ENCODE results near the gene CD55. TPM values are rescaled to one million over a fixed set of nuclear protein-coding genes. Genes with fewer than 3 reads are reported as not detected.

The CD55 gene
- total and polyA plus RNA-seq, 2 donors (not counting 1 experiment from before 2014, with no cell fraction given), result 46.1 to 77.7 TPM

- DNase-seq (ENCODE audit: low read depth in 2 of 2), result no peak
- peaks cover 2% of the 10 kb centered on the region for H3K4me1 ChIP-seq (ENCODE audit: control insufficient read depth, extremely low read depth, insufficient read depth, low read length)
- H3K79me2 ChIP-seq (ENCODE audit: control insufficient read depth, insufficient read depth, low read length), result no peaks in the 10 kb centered on the region
- no peak overlapping the region for H3K9ac ChIP-seq (ENCODE audit: insufficient read depth, low read length)
- TF ChIP-seq CTCF (conservative IDR thresholded peaks at IDR 0.05 in 1 of 2, IDR thresholded peaks at IDR 0.05 in 1 of 2; ENCODE audit: low read depth in 1 of 2, low read length in 2 of 2), result no peak
- TF ChIP-seq EZH2 (IDR thresholded peaks at IDR 0.05; ENCODE audit: low read length, missing control alignments), result no peak
- H4K20me1 ChIP-seq (ENCODE audit: control insufficient read depth, extremely low read depth, insufficient read depth, low read length), result no peaks in the 10 kb centered on the region
- no peaks in the 10 kb centered on the region for H3K27me3 ChIP-seq (ENCODE audit: control insufficient read depth, insufficient read depth, low read length)
- no peak overlapping the region for H2AFZ ChIP-seq (ENCODE audit: low read length)
- H3K4me2 ChIP-seq (ENCODE audit: extremely low read depth, insufficient read depth, low read length), result no peak overlapping the region
- H3K4me3 ChIP-seq (replicated peaks in 1 of 4; ENCODE audit: control extremely low read depth in 1 of 4, insufficient read depth in 1 of 4, low read depth in 3 of 4, low read length in 4 of 4), result no peak overlapping the region
- peaks cover 4% of the 10 kb centered on the region for H3K36me3 ChIP-seq (ENCODE audit: control insufficient read depth, insufficient read depth, low read length)
- H3K27ac ChIP-seq (ENCODE audit: insufficient read depth, low read length), result no peak overlapping the region
- no peaks in the 10 kb centered on the region for H3K9me3 ChIP-seq (ENCODE audit: control insufficient read depth, insufficient read depth, low read depth, low read length)
Observed at GRCh38 chr1:207329469-207329868, 8.0 kb downstream of the CD55 start.

- TF ChIP-seq EZH2 (IDR thresholded peaks at IDR 0.05; ENCODE audit: low read length, missing control alignments) (no peak), CTCF (conservative IDR thresholded peaks at IDR 0.05 in 1 of 2, IDR thresholded peaks at IDR 0.05 in 1 of 2; ENCODE audit: low read depth in 1 of 2, low read length in 2 of 2) (no peak)
- no peak for DNase-seq (ENCODE audit: low read depth in 2 of 2)
- H3K79me2 ChIP-seq (ENCODE audit: control insufficient read depth, insufficient read depth, low read length), result no peaks in the 10 kb centered on the region
Observed at GRCh38 chr1:207330011-207330710, 8.7 kb downstream of the CD55 start.

GRCh38 chr1:207331354-207332313, 10.2 kb downstream of the CD55 start:
- H3K4me2 ChIP-seq (ENCODE audit: extremely low read depth, insufficient read depth, low read length), result no peak overlapping the region
- no peak overlapping the region for H3K4me3 ChIP-seq (replicated peaks in 1 of 4; ENCODE audit: control extremely low read depth in 1 of 4, insufficient read depth in 1 of 4, low read depth in 3 of 4, low read length in 4 of 4)
- H3K36me3 ChIP-seq (ENCODE audit: control insufficient read depth, insufficient read depth, low read length), result peaks cover 4% of the 10 kb centered on the region
- TF ChIP-seq EZH2 (IDR thresholded peaks at IDR 0.05; ENCODE audit: low read length, missing control alignments) (no peak), CTCF (conservative IDR thresholded peaks at IDR 0.05 in 1 of 2, IDR thresholded peaks at IDR 0.05 in 1 of 2; ENCODE audit: low read depth in 1 of 2, low read length in 2 of 2) (no peak)
- H3K4me1 ChIP-seq (ENCODE audit: control insufficient read depth, extremely low read depth, insufficient read depth, low read length), result peaks cover 2% of the 10 kb centered on the region
- H4K20me1 ChIP-seq (ENCODE audit: control insufficient read depth, extremely low read depth, insufficient read depth, low read length), result no peaks in the 10 kb centered on the region
- H2AFZ ChIP-seq (ENCODE audit: low read length), result no peak overlapping the region
- H3K9ac ChIP-seq (ENCODE audit: insufficient read depth, low read length), result no peak overlapping the region
- no peak overlapping the region for H3K27ac ChIP-seq (ENCODE audit: insufficient read depth, low read length)
- no peaks in the 10 kb centered on the region for H3K27me3 ChIP-seq (ENCODE audit: control insufficient read depth, insufficient read depth, low read length)
- no peaks in the 10 kb centered on the region for H3K79me2 ChIP-seq (ENCODE audit: control insufficient read depth, insufficient read depth, low read length)
- H3K9me3 ChIP-seq (ENCODE audit: control insufficient read depth, insufficient read depth, low read depth, low read length), result no peaks in the 10 kb centered on the region
- DNase-seq (ENCODE audit: low read depth in 2 of 2), result no peak

More at GRCh38 chr1:207330011-207330710, 8.7 kb downstream of the CD55 start:
- H3K27ac ChIP-seq (ENCODE audit: insufficient read depth, low read length), result no peak overlapping the region
- H3K4me1 ChIP-seq (ENCODE audit: control insufficient read depth, extremely low read depth, insufficient read depth, low read length), result peaks cover 2% of the 10 kb centered on the region
- no peak overlapping the region for H3K9ac ChIP-seq (ENCODE audit: insufficient read depth, low read length)
- H3K27me3 ChIP-seq (ENCODE audit: control insufficient read depth, insufficient read depth, low read length), result no peaks in the 10 kb centered on the region
- H3K4me2 ChIP-seq (ENCODE audit: extremely low read depth, insufficient read depth, low read length), result no peak overlapping the region
- H3K36me3 ChIP-seq (ENCODE audit: control insufficient read depth, insufficient read depth, low read length), result peaks cover 4% of the 10 kb centered on the region
- no peaks in the 10 kb centered on the region for H3K9me3 ChIP-seq (ENCODE audit: control insufficient read depth, insufficient read depth, low read depth, low read length)
- H3K4me3 ChIP-seq (replicated peaks in 1 of 4; ENCODE audit: control extremely low read depth in 1 of 4, insufficient read depth in 1 of 4, low read depth in 3 of 4, low read length in 4 of 4), result no peak overlapping the region
- no peaks in the 10 kb centered on the region for H4K20me1 ChIP-seq (ENCODE audit: control insufficient read depth, extremely low read depth, insufficient read depth, low read length)
- H2AFZ ChIP-seq (ENCODE audit: low read length), result no peak overlapping the region

All from fibroblast of lung (primary cell).